Peyer's patch (tissue), 4 donors: ENCODE measurements around the gene UFSP2.

Experiments used
- CTCF ChIP-seq, 6 experiments: fragments of 450-650 bp in 4 of 6; fragments of 200-600 bp in 2 of 6; sonication (generic) in 1 of 6; IDR thresholded peaks; one replicate each; pipeline ENCODE4 v1.5.1; 2017 to 2019; ENCODE audit warnings: antibody characterized with exemption in 6 of 6, mild to moderate bottlenecking in 3 of 6, moderate library complexity in 1 of 6
- POLR2A ChIP-seq, 2 donors: fragments of 450-650 bp; IDR thresholded peaks; one replicate each; pipeline ENCODE4 v1.5.1; 2017; ENCODE audit warnings: antibody characterized with exemption in 2 of 2, mild to moderate bottlenecking in 2 of 2, moderate library complexity in 2 of 2

- TF ChIP-seq CTCF (IDR thresholded peaks at IDR 0.05) (no peak), POLR2A (IDR thresholded peaks at IDR 0.05) (no peak)
Measured at GRCh38 chr4:185378264-185378663, 47.5 kb downstream of the UFSP2 start.
